ENCODE measurements around the gene TLE3.

Gene TLE3

GRCh38 chr15:70047386-70048197 is 50.1 kb downstream of the TLE3 start:
- DNase-seq, result peak in 1 of 2 experiments; percentile 27

- DNase-seq, result no peak
Observed at GRCh38 chr15:70046679-70047369, 50.9 kb downstream of the TLE3 start.

- no peak for DNase-seq
Observed at GRCh38 chr15:70045045-70045444, 52.7 kb downstream of the TLE3 start.

GRCh38 chr15:70044168-70044567 is 53.5 kb downstream of the TLE3 start:
- no peak for DNase-seq

- no peak for DNase-seq
Observed at GRCh38 chr15:70043590-70043989, 54.1 kb downstream of the TLE3 start.

GRCh38 chr15:70042553-70043214 is 55.0 kb downstream of the TLE3 start:
- no peak for DNase-seq

GRCh38 chr15:70039917-70040316 is 57.8 kb downstream of the TLE3 start:
- no peak for DNase-seq

GRCh38 chr15:70038730-70039392 is 58.9 kb downstream of the TLE3 start:
- DNase-seq, result no peak

- no peak for DNase-seq
Observed at GRCh38 chr15:70037292-70037640, 60.5 kb downstream of the TLE3 start.

GRCh38 chr15:70036585-70037291 is 61.0 kb downstream of the TLE3 start:
- peak; percentile 59 to 76 for DNase-seq

GRCh38 chr15:70035719-70036077 is 62.0 kb downstream of the TLE3 start:
- DNase-seq, result no peak

- DNase-seq, result no peak
Observed at GRCh38 chr15:70035051-70035718, 62.5 kb downstream of the TLE3 start.

- DNase-seq, result peak; percentile 51 to 87
Observed at GRCh38 chr15:70034596-70034995, 63.1 kb downstream of the TLE3 start.

- no peak for DNase-seq
Observed at GRCh38 chr15:70034141-70034540, 63.6 kb downstream of the TLE3 start.

- peak; percentile 90 to 95 for DNase-seq
Observed at GRCh38 chr15:70033529-70034140, 64.1 kb downstream of the TLE3 start.

GRCh38 chr15:70033109-70033508 is 64.6 kb downstream of the TLE3 start:
- DNase-seq, result no peak

GRCh38 chr15:70032509-70032908 is 65.2 kb downstream of the TLE3 start:
- no peak for DNase-seq

GRCh38 chr15:70031713-70032112 is 66.0 kb downstream of the TLE3 start:
- DNase-seq, result no peak

- DNase-seq, result no peak
Observed at GRCh38 chr15:70031261-70031660, 66.5 kb downstream of the TLE3 start.

GRCh38 chr15:70030851-70031250 is 66.9 kb downstream of the TLE3 start:
- no peak for DNase-seq

- DNase-seq, result peak; percentile 22 to 72
Observed at GRCh38 chr15:70029297-70029701, 68.4 kb downstream of the TLE3 start.

GRCh38 chr15:70027518-70027917 is 70.2 kb downstream of the TLE3 start:
- DNase-seq, result no peak

Measured in NCI-H524 (cell line).